PFSK-1 (cell line): ENCODE data around the gene REPS2.

Source experiments
- FOXP2 ChIP-seq: optimal IDR thresholded peaks from 2 replicates; pipeline ENCODE3; 2011; ENCODE audit warnings: borderline replicate concordance, control low read depth, inconsistent platforms; ENCODE audit not compliant: insufficient read depth; ENCODE audit errors: extremely low read length, extremely low read depth
- POLR2AphosphoS5 ChIP-seq: IDR thresholded peaks from 2 replicates; pipeline ENCODE4 v1.6.1; 2012; ENCODE audit warnings: low read depth, mild to moderate bottlenecking, control low read depth, low read length, moderate library complexity
- REST ChIP-seq, 2 experiments: IDR thresholded peaks; 2 replicates each; pipeline versions ENCODE4 v1.6.1 to v1.8.0; 2011 to 2012; ENCODE audit warnings: low read depth in 2 of 2, low read length in 2 of 2, control low read depth in 1 of 2, inconsistent platforms in 1 of 2, mild to moderate bottlenecking in 1 of 2, moderate library complexity in 1 of 2; ENCODE audit not compliant: insufficient read depth in 1 of 2
- SIN3A ChIP-seq: IDR thresholded peaks from 2 replicates; pipeline ENCODE4 v1.6.1; 2012; ENCODE audit warnings: mild to moderate bottlenecking, low read length, moderate library complexity, borderline replicate concordance; ENCODE audit not compliant: insufficient read depth
- TAF1 ChIP-seq: IDR thresholded peaks from 2 replicates; pipeline ENCODE4 v1.6.1; 2012; ENCODE audit warnings: low read length, control low read depth, borderline replicate concordance; ENCODE audit not compliant: insufficient read depth

DNA sequence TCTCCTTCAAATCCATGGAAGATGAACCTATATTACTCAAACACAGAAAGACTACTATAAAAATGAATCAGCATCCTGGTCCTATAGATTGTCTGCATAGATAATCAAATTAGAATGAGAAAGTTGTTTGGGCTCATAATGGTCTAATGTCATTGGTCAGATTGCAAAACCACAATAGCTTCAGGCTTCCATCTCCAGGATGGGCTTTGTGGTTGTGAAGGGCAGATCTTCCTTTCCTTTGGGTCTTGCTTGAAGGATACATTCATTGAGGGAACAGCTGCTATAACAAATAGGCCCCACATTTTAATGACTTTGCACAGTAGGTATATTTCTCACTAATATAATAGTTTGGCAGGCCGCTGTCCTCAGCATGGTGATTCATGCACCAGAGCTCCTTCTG lies 94.3 kb downstream of the REPS2 start:
- no peak for TF ChIP-seq POLR2AphosphoS5
- no peak for TF ChIP-seq TAF1
- TF ChIP-seq REST (IDR thresholded peaks at IDR 0.05; ENCODE audit: insufficient read depth in 1 of 2, low read depth in 2 of 2, low read length in 2 of 2) = no peak
- TF ChIP-seq SIN3A = no peak
- no peak for TF ChIP-seq FOXP2
